HEK293T (cell line): ENCODE measurements around the gene TBC1D23.
"Not testable (repeated sequence)": the region's sequence is repeated elsewhere in the genome, so short reads cannot be mapped to it uniquely, and the experiment has no call there.

ENCODE experiments used
- CTCF ChIA-PET: fragments of 350-600 bp; formaldehyde crosslinking; extraction: SDS; loops from one replicate; lab custom pipeline; 2021; ENCODE audit warnings: antibody characterized with exemption, inconsistent platforms; lab: Yijun Ruan, JAX
- POLR2A ChIA-PET: fragments of 350-600 bp; formaldehyde crosslinking; extraction: SDS; loops from one replicate; lab custom pipeline; 2020; ENCODE audit warnings: antibody characterized with exemption, inconsistent platforms; lab: Yijun Ruan, JAX
- DNase-seq: peaks from one replicate; pipeline ENCODE4 v3.0.0; 2012; ENCODE audit warnings: mixed read lengths; ENCODE audit errors: extremely low spot score
- ARNT ChIP-seq: fragments of 450-650 bp; IDR thresholded peaks from 2 replicates; pipeline ENCODE4 v1.6.1; 2017; ENCODE audit warnings: mild to moderate bottlenecking
- BHLHE40 ChIP-seq: fragments of 450-650 bp; IDR thresholded peaks from 2 replicates; pipeline ENCODE4 v1.6.1; 2016; ENCODE audit warnings: mild to moderate bottlenecking, moderate library complexity, borderline replicate concordance
- CTBP1 ChIP-seq: fragments of 450-650 bp; IDR thresholded peaks from 2 replicates; pipeline ENCODE4 v1.6.1; 2016; ENCODE audit warnings: borderline replicate concordance
- ELF4 ChIP-seq: fragments of 450-650 bp; IDR thresholded peaks from 2 replicates; pipeline ENCODE4 v1.6.1; 2017; ENCODE audit warnings: antibody characterized with exemption
- FOXA1 ChIP-seq: fragments of 450-650 bp; IDR thresholded peaks from 2 replicates; pipeline ENCODE4 v1.6.1; 2016; ENCODE audit warnings: mild to moderate bottlenecking
- FOXK2 ChIP-seq: fragments of 450-650 bp; IDR thresholded peaks from 2 replicates; pipeline ENCODE4 v1.6.1; 2016; ENCODE audit warnings: mild to moderate bottlenecking
- FOXM1 ChIP-seq: fragments of 450-650 bp; IDR thresholded peaks from 2 replicates; pipeline ENCODE4 v1.6.1; 2017; ENCODE audit warnings: mild to moderate bottlenecking, borderline replicate concordance
- HDGF ChIP-seq: fragments of 450-650 bp; IDR thresholded peaks from 2 replicates; pipeline ENCODE4 v1.6.1; 2017; ENCODE audit warnings: antibody characterized with exemption, borderline replicate concordance
- L3MBTL2 ChIP-seq: fragments of 450-650 bp; conservative IDR thresholded peaks from 2 replicates; pipeline ENCODE4 v1.6.1; 2016; ENCODE audit warnings: mild to moderate bottlenecking
- LEF1 ChIP-seq: fragments of 450-650 bp; IDR thresholded peaks from 2 replicates; pipeline ENCODE4 v1.6.1; 2017; ENCODE audit warnings: mild to moderate bottlenecking, borderline replicate concordance
- NFRKB ChIP-seq: fragments of 450-650 bp; IDR thresholded peaks from 2 replicates; pipeline ENCODE4 v1.6.1; 2016; ENCODE audit warnings: mild to moderate bottlenecking, moderate library complexity
- PKNOX1 ChIP-seq: fragments of 450-650 bp; IDR thresholded peaks from 2 replicates; pipeline ENCODE4 v1.6.1; 2016
- SP1 ChIP-seq: fragments of 450-650 bp; IDR thresholded peaks from 2 replicates; pipeline ENCODE4 v1.6.1; 2017
- SUZ12 ChIP-seq: fragments of 450-650 bp; IDR thresholded peaks from 2 replicates; pipeline ENCODE4 v1.6.1; 2016; ENCODE audit warnings: mild to moderate bottlenecking
- TARDBP ChIP-seq: fragments of 450-650 bp; IDR thresholded peaks from 2 replicates; pipeline ENCODE4 v1.6.1; 2016
- ZNF384 ChIP-seq: fragments of 450-650 bp; IDR thresholded peaks from 2 replicates; pipeline ENCODE4 v1.6.1; 2016

The TBC1D23 gene

GRCh38 chr3:100230710-100231109 lies 30.1 kb upstream of the TBC1D23 start:
- CTCF ChIA-PET = interaction anchor here (0.6 kb wide), 1 partner anchor 388 kb away, joined by 4 read pairs; no protein-coding TSS in a partner anchor
- no peak for TF ChIP-seq PKNOX1
- no peak for TF ChIP-seq TARDBP
- TF ChIP-seq SP1 = no peak
- TF ChIP-seq NFRKB = no peak
- no peak for TF ChIP-seq HDGF
- TF ChIP-seq BHLHE40 = no peak
- no peak for TF ChIP-seq FOXK2
- TF ChIP-seq ELF4 = no peak
- no peak for TF ChIP-seq FOXA1
- POLR2A ChIA-PET = no interaction called here
- DNase-seq = no peak

- no peak for TF ChIP-seq LEF1
- TF ChIP-seq HDGF = no peak
- no peak for TF ChIP-seq L3MBTL2
- no peak for TF ChIP-seq FOXK2
- TF ChIP-seq SP1 = no peak
- no peak for TF ChIP-seq FOXA1
- no peak for TF ChIP-seq PKNOX1
- no peak for TF ChIP-seq CTBP1
- TF ChIP-seq ELF4 = no peak
- TF ChIP-seq SUZ12 = no peak
- no peak for TF ChIP-seq BHLHE40
- TF ChIP-seq FOXM1 = no peak
- TF ChIP-seq TARDBP = no peak
- no peak for TF ChIP-seq NFRKB
- no peak for TF ChIP-seq ZNF384
- ChIA-PET POLR2A (no interaction called here), CTCF (no interaction called here)
- DNase-seq = no peak
Observed at GRCh38 chr3:100231668-100232067, 29.1 kb upstream of the TBC1D23 start.

- DNase-seq = no peak
- ChIA-PET POLR2A (interaction anchor here (1.5 kb wide), 1 partner anchor 26 kb away, joined by 4 read pairs; the partner anchor contains the start of gene TBC1D23), CTCF (no interaction called here)
- TF ChIP-seq BHLHE40 (no peak), ARNT (no peak), NFRKB (no peak), SUZ12 (no peak), PKNOX1 (no peak), FOXK2 (no peak), LEF1 (no peak), HDGF (no peak), ZNF384 (no peak), FOXM1 (no peak), TARDBP (no peak), L3MBTL2 (no peak)
Observed at GRCh38 chr3:100234364-100234763, 26.4 kb upstream of the TBC1D23 start.

GRCh38 chr3:100238599-100238998 lies 22.2 kb upstream of the TBC1D23 start:
- CTCF ChIA-PET = interaction anchor here (0.6 to 0.7 kb wide), 2 partner anchors 15 to 407 kb away, joined by 3 read pairs; no protein-coding TSS in a partner anchor

GRCh38 chr3:100242471-100242870 lies 18.3 kb upstream of the TBC1D23 start:
- POLR2A ChIA-PET, DNase-seq, CTCF ChIA-PET: not testable (repeated sequence)

More at GRCh38 chr3:100238599-100238998, 22.2 kb upstream of the TBC1D23 start:
- no peak for DNase-seq
- TF ChIP-seq HDGF (no peak), FOXA1 (no peak), TARDBP (no peak), FOXM1 (no peak), LEF1 (no peak), L3MBTL2 (no peak), BHLHE40 (no peak), ELF4 (no peak), FOXK2 (no peak), ARNT (no peak), NFRKB (no peak), SP1 (no peak)
- POLR2A ChIA-PET = no interaction called here

GRCh38 chr3:100244264-100244663 lies 16.5 kb upstream of the TBC1D23 start:
- no peak for DNase-seq
- no peak for TF ChIP-seq FOXA1
- TF ChIP-seq PKNOX1 = peak; percentile 73
- no peak for TF ChIP-seq ZNF384
- no peak for TF ChIP-seq TARDBP
- no peak for TF ChIP-seq HDGF
- TF ChIP-seq ARNT = no peak
- no peak for TF ChIP-seq FOXM1
- TF ChIP-seq SUZ12 = no peak
- POLR2A ChIA-PET = no interaction called here
- CTCF ChIA-PET = no interaction called here
